Stimulated activated CD4-positive, alpha-beta T cell treated with anti-CD3 and anti-CD28 coated beads, Interleukin-4, amount 100 ng/mL, for 48 hours (primary cell): ENCODE data around the gene JADE2.
"Not testable (repeated sequence)": the region's sequence is repeated elsewhere in the genome, so short reads cannot be mapped to it uniquely, and the experiment has no call there.

ENCODE experiments used
- DNase-seq, 2 donors: peaks; one replicate each; pipeline ENCODE4 v3.0.0-alpha.2; 2020; ENCODE audit warnings: low read depth in 2 of 2

Gene JADE2

DNA sequence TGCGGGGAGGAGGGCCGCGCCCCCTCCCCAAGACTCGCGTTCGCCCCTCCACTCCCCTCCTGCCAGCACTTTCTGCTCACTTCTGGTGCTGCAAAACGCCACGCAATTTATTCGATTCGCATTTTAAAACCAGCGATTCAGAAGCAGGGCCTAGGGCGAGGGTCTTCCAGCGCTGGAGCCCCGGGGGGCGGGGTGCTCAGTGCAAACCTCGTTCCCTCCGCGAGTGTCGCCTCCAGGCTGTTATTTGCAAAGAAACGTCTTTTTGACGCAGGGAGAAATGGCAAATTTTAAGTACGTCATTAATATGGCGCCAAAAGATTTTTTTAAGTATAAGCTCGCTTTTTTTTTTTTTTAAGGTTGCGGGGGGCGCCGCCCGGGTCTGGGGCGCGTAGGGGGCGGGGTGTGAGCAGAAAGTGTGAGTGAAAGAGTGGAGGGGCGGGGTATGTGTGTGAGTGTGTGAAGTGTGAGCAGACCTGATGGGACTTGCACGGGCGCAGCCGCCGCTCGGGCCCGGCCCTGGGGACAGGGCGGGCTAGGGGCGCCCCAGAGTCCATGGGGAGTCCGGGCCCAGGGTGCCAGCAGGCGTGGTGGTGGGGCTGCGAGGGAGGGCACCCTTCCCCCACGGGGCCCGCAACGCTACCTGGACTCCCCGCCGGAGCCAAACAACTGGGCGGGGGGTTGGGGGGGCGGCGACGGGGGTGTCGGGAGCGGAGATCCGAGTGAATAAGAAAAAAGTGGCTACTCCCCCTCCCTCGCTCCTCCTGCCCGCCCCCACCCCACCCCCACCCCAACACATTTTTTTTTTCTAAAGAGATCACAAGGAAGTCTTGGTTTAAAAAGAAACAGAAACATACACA lies at the start of gene JADE2:
TSS of gene JADE2 (plus strand) at position 845 of the 857 bp plus-strand sequence. CDS start 10,188 bp downstream, outside the sequence.
- peak; percentile 62 to 69 for DNase-seq

DNA sequence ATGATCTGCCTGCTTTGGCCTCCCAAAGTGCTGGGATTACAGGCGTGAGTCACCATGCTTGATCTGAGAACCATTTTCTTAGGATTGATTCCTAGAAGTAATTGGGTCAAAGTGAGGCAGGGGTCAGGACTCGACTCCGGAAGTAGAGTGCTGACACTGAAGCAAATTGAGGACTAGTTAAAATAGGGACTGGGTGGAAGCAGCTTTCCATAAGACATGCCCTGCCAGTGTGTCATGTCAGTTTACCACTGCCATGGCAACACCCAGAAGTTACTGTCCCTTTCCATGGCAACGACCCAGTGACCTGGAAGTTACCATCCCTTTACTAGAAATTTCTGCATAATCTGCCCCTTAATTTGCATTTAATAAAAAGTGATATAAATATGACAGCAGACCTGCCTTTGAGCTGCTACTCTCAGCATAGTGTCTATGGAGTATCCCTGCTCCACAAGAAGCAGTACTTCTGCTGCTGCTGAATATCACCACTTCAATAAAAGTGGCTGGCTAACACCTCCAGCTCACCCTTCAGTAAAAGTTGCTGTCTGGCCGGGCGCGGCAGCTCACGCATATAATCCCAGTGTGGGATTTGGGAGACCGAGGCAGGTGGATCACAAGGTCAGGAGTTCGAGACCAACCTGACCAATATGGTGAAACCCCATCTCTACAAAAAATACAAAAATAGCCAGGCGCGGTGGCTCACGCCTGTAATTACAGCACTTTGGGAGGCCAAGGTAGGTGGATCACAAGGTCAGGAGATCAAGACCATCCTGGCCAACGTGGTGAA lies 47.8 kb upstream of the JADE2 start:
- no peak for DNase-seq

- DNase-seq: no peak
Observed at GRCh38 chr5:134479839-134480238, 45.6 kb upstream of the JADE2 start.

DNA sequence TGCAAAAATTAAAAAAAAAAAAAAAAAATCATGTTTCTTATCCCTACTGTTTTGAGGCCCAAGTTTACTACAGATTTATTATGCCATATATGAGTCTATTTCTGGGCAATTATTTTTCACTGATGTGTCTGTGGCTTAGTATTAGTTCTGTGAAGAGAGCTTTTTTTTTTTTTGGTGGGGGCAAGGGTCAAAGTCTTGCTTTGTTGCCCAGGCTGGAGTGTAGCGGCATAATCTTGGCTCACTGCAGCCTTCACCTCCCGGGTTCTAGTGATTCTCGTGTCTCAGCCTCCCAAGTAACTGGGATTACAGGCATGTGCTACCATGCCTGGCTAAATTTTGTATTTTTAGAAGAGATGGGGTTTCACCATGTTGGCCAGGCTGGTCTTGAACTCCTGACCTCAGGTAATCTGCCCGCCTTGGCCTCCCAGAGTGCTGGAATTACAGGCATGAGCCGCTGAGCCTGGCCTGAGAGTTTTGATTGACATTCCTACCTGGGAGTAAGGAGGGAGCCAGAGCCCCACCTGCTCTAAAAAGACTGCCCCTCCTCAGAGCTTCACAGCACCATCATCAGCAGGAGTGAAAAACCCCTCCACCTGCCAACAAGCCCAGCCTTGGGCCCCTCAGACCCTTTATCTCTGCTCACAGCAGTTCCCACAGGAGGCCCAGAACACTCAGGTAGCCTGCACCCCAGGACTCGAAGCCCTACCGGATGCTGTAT lies 36.1 kb upstream of the JADE2 start:
- DNase-seq: no peak

- DNase-seq: no peak
Observed at GRCh38 chr5:134490255-134490924, 35.1 kb upstream of the JADE2 start.

GRCh38 chr5:134490925-134491271 lies 34.6 kb upstream of the JADE2 start:
- no peak for DNase-seq

DNA sequence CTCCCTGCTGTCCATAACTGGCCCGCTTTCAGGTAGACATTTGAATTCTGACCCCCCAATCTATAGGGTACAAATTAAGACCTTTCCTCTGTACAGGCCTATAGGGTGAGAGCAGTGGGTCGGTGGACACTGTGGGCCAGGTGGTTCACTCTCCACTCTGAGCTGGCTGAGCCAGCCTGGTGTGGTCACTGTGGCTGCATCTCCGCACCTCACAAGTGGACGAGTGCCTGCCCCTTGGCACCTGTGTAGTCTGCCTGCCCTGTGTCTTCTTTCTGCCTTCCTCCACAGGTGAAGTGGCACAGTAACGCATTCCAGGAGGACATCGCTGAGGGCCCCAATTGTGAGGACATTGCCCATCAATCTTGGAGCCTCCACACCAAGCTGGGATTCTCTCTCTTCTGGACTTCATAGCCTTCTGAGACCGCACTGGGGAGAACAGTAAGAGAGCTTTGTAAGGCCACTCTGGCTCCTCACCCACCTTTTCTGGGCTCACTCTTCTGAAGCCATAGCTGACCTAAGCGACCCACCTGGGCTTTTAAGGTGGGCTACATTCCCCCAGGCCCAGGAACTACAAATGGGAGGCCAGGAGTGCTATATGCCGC lies 33.5 kb upstream of the JADE2 start:
- no peak for DNase-seq

GRCh38 chr5:134492568-134492967 lies 32.9 kb upstream of the JADE2 start:
- no peak for DNase-seq

DNA sequence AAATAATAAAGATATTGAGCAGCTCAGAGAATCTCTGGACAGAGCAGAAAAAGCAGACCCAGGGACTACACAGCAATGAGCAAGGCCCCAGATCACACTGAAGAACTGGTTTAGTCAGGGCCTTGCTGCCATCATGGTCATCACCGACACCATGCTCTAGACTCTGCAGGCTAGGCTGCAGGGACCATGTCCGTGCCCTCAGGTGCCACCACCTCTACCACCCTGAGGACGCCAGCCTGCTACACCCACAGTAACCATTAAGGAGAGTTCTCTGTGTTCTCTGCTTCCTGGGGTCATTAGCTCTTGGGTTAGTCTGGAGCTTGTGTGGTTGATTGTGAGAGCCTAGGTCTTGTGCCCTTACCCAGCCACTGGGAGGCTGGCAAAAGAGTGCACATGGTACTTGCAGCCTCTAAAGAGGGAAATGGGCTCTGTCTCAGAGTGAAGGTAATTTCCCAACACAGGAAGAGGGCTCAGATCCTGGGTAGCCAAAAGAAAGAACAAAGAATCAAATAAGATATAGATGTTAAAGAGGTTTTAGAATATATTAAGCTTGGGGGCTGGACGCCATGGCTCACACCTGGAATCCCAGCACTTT lies 31.9 kb upstream of the JADE2 start:
- no peak for DNase-seq

DNA sequence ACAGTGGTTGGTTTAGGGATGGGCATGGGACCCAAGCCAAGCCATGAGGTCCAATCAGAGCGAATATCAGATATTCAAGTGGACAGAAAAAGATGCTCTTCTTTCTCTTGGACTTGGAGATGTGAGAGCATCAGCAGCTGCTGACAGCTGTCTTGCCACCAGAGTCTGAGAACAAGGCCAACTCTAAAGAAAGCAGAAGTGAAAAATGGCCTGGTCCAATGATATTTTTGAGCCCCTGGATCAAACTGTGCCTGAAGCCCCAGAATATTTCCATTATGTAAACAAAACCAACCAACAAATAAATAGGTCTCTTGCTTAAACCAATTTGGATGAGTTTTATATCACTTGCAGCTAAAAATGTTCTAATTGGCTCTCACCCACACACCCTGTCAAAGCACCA lies 30.7 kb upstream of the JADE2 start:
- DNase-seq: no peak

DNA sequence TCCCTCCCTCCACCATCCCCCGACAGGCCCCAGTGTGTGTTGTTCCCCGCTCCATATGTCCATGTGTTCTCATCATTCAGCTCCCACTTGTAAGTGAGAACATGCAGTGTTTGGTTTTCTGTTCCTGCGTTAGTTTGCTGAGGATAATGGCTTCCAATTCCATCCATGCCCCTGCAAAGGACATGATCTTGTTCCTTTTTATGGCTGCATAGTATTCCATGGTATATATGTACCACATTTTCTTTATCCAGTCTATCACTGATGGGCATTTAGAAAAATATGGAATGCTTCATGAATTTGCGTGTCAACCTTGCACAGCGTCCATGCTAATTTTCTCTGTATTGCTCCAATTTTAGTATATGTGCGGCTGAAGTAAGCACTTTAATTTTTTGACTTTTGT lies 25.6 kb upstream of the JADE2 start:
- DNase-seq: not testable (repeated sequence)

GRCh38 chr5:134500699-134501430 lies 24.6 kb upstream of the JADE2 start:
- no peak for DNase-seq

GRCh38 chr5:134502259-134502658 lies 23.2 kb upstream of the JADE2 start:
- DNase-seq: no peak

DNA sequence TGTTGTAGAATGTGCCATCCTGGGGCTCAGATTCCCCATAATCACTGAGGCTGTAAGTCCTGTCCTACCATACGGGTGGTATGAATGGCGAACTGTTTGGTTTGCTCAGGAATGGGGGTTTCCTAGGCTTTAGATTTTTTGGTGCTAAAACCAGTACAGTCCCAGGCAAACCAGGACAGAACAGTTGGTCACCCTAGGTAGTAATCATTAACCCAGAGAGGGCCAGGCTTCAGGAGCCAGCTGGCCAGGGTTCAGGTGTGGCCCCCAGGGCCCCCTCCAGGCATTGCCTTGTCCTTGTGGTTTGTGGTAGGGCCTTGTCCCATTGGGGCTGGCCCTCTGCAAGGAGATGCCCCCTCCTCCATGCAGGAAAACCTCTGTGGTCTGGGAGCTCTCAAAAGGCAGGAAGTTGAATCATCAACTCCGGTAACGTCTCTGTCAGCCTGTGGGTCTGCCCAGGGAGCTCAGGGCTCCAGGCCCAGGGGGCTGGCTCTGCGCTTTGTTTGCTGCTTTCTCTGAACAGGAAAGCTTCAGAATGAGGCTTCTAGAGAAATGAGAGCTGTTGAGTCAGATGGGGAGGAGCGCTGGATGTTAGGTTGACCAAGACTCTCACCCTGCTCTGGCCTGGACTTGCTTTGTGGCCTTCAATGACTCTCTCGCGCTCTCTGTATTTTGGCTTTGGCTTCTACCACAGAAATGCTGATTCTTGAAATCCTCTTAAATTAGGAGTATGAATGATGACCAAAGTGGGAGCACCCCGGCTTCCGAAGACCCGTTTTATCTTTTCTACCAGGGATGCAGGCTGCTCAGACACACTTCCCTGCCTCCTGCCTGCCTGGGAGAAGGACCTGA lies 22.2 kb upstream of the JADE2 start:
- DNase-seq: peak; percentile 59 to 72

- no peak for DNase-seq
Observed at GRCh38 chr5:134503937-134504437, 21.5 kb upstream of the JADE2 start.

GRCh38 chr5:134504629-134505300 lies 20.7 kb upstream of the JADE2 start:
- DNase-seq: no peak

DNA sequence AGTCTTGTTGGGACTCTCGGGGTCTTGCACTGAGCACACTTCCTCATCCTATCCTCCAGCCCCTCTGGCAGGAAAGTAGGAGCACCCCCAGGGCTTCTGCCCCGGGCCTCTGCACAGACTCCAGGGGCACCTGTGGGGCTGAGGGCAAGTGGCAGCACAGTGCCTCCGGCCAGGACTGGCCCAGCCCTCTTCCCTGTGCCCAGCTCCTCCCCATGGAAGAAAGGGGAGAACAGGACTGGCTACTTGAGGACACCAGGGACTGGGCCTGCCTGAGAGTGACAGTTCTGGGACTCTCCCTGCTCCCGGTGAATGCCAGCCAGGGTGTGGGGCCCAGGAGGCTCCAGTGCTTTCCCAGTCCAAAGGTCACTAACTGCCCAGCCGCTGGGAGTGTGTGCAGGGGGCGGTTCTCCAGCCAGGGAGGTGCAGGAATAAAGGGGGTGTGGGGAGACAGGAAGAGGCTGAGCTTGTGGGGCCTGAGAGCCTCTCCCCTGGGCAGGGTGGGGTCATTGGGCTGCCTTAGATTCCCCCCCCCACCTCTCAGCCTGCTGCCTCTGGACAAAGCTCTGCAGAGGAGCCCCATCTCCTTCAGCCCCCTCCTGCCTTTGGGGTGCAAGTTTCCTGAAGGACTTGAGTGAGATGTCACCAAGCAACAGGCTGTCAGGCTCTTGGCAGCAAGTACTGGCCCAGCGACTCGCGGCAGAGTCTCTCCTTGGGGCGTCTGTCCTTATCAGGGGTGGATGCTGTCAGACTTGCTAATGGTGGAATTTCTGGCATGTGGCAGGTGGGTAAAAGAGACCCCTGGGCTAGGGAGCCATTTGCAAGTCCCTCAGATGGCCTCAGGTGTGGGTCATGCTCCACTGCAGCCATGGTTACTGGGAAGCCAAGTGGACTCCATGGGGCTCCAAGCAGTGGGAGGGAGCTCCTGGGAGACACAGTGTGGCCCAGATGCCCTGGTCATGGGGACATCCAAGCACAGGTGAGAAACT lies 19.1 kb upstream of the JADE2 start:
- DNase-seq: no peak
